Endothelial cell of coronary artery (primary cell): ENCODE results near the gene OLIG3. TPM values are rescaled to one million over a fixed set of nuclear protein-coding genes. Genes with fewer than 3 reads are reported as not detected.

Experiments
- total RNA-seq: library from RNA; depleted of rRNA; stranded (reverse); fragments of >200 nt; gene quantifications from 2 replicates; pipeline ENCODE4 v1.2.3, GENCODE V29; 2014

Gene OLIG3
- total RNA-seq, result not detected in 2 replicates

GRCh38 chr6:137494281-137494987 lies at the start of gene OLIG3:
Gene OLIG3, minus strand, starts transcription at chr6:137494394. Its CDS starts 224 bp downstream, at chr6:137494170.

